Gastroesophageal sphincter (tissue), 3 donors: Measurements from ENCODE around the gene MAPK1IP1L.

Experiments used
- CTCF ChIP-seq, 4 experiments: fragments of 200-600 bp in 2 of 4; fragments of 450-650 bp in 2 of 4; sonication (generic) in 1 of 4; IDR thresholded peaks; one replicate each; pipeline ENCODE4 v1.5.1; 2017 to 2019; ENCODE audit warnings: antibody characterized with exemption in 4 of 4, mild to moderate bottlenecking in 2 of 4, moderate library complexity in 2 of 4
- EP300 ChIP-seq: sonication (generic); formaldehyde crosslinking; IDR thresholded peaks from one replicate; pipeline ENCODE4 v1.6.1; 2017; ENCODE audit warnings: antibody characterized with exemption, mild to moderate bottlenecking
- POLR2A ChIP-seq, 2 donors: fragments of 450-650 bp; IDR thresholded peaks; one replicate each; pipeline ENCODE4 v1.6.1; 2017; ENCODE audit warnings: antibody characterized with exemption in 2 of 2, mild to moderate bottlenecking in 2 of 2, moderate library complexity in 1 of 2
- POLR2AphosphoS5 ChIP-seq: sonication (generic); formaldehyde crosslinking; IDR thresholded peaks from one replicate; pipeline ENCODE4 v1.6.1; 2017; ENCODE audit warnings: antibody characterized with exemption

- TF ChIP-seq CTCF (IDR thresholded peaks at IDR 0.05) = no peak
- TF ChIP-seq POLR2A (IDR thresholded peaks at IDR 0.05) = no peak
- no peak for TF ChIP-seq POLR2AphosphoS5
- no peak for TF ChIP-seq EP300
Observed at GRCh38 chr14:55098561-55098898, 47.1 kb downstream of the MAPK1IP1L start.
